ENCODE results near the gene MBOAT2.
"Not testable (repeated sequence)": the region's sequence is repeated elsewhere in the genome, so short reads cannot be mapped to it uniquely, and the experiment has no call there.

- TF ChIP-seq EZH2 (IDR thresholded peaks at IDR 0.05; ENCODE audit: borderline replicate concordance, low read depth, low read length, poor library complexity, severe bottlenecking); CTCF (conservative IDR thresholded peaks at IDR 0.05; ENCODE audit: low read depth, low read length): not testable (repeated sequence)
Observed at GRCh38 chr2:8913767-8914166, 89.7 kb downstream of the MBOAT2 start.
